ENCODE measurements around the gene CCT6A. TPM values are rescaled to one million over a fixed set of nuclear protein-coding genes. Genes with fewer than 3 reads are reported as not detected.

The CCT6A gene
- total and polyA plus RNA-seq, 9 of the 15 experiments (the other 6 are each of a cell fraction or from before 2014, with no cell fraction given): 244 to 708 (median 387) TPM

- peak overlapping the region; percentile 56 for H2AFZ ChIP-seq (ENCODE audit: low read depth, low read length)
- H3K27me3 ChIP-seq (ENCODE audit: control insufficient read depth in 2 of 2, insufficient read depth in 2 of 2, low read length in 2 of 2): no peaks in the 10 kb centered on the region
- ATAC-seq (peak; percentile 95), DNase-seq (ENCODE audit: extremely low read depth in 1 of 4, low spot score in 3 of 4) (peak; percentile 64 to 84 (median 70)), FAIRE-seq (peak; percentile 80)
- no peaks in the 10 kb centered on the region for H3K9me1 ChIP-seq (ENCODE audit: control insufficient read depth, insufficient read depth, low read length)
- in situ Hi-C loops (cut with MboI): no loop called here
- H3K27ac ChIP-seq (ENCODE audit: extremely low read depth, low read depth, low read length): peak overlapping the region; percentile 48; the same call in 2 of the 3 replicates
- CTCF ChIA-PET (ENCODE audit: low intra/inter-chr PET ratio): no interaction called here
- H3K9ac ChIP-seq (ENCODE audit: insufficient read depth in 1 of 2, low read depth in 2 of 2, low read length in 2 of 2): peak overlapping the region; percentile 55 to 87
- intact Hi-C loops (cut with micrococcal nuclease): loop anchor here (1.0 to 5.0 kb wide), 2 partner anchors 17 to 33 kb away; partner anchors contain the start of genes CCT6A and PSPH
- POLR2A ChIA-PET: interaction anchor here (0.7 to 2.1 kb wide), 4 partner anchors 11 to 31 kb away, joined by 3 to 12 read pairs (median 4); partner anchors contain the start of genes CCT6A and PSPH
- H3K4me1 ChIP-seq (replicated peaks in 1 of 2; ENCODE audit: control insufficient read depth in 2 of 2, insufficient read depth in 2 of 2, low read length in 2 of 2): peaks cover 3 to 11% of the 10 kb centered on the region in 2 experiments; a peak in 3 of 5 replicates
- peak overlapping the region; percentile 55 for H3K4me3 ChIP-seq
- H3K79me2 ChIP-seq (ENCODE audit: control insufficient read depth, insufficient read depth, low read length): no peaks in the 10 kb centered on the region
- peak overlapping the region; percentile 68 for H3K4me2 ChIP-seq (ENCODE audit: insufficient read depth, low read length)
- WGBS (ENCODE audit: insufficient coverage, low coverage, missing lambda C conversion rate): 2% methylated on average over 26 of the region's 27 CpGs
- H4K20me1 ChIP-seq (replicated peaks; ENCODE audit: control insufficient read depth, insufficient read depth, low read length): no peaks in the 10 kb centered on the region
- peaks cover 8% of the 10 kb centered on the region; the same call in 1 of the 3 replicates for H3K36me3 ChIP-seq (ENCODE audit: control insufficient read depth, insufficient read depth, low read length)
- no peaks in the 10 kb centered on the region for H3K9me3 ChIP-seq (replicated peaks; ENCODE audit: control insufficient read depth, insufficient read depth, low read depth, low read length)
- no TSS peak for BruUV-seq (replicated peaks)
- TF ChIP-seq PKNOX1 (IDR thresholded peaks at IDR 0.05): peak; percentile 41
- no peak for TF ChIP-seq CREB1 (IDR thresholded peaks at IDR 0.05)
- no peak for TF ChIP-seq CREB1 (CRISPR knock-in tag; IDR thresholded peaks at IDR 0.05)
- TF ChIP-seq NFATC3 (IDR thresholded peaks at IDR 0.05): 0 out of 2 replicates have a peak, but pooled peaks have one; percentile 42
- no peak for TF ChIP-seq XRCC4 (IDR thresholded peaks at IDR 0.05; ENCODE audit: extremely low read depth, insufficient read depth, insufficient read length)
- TF ChIP-seq PHF21A (IDR thresholded peaks at IDR 0.05; ENCODE audit: borderline replicate concordance, low read depth): peak; percentile 88
- peak; percentile 91 for TF ChIP-seq EP400 (IDR thresholded peaks at IDR 0.05)
- TF ChIP-seq EP300 (IDR thresholded peaks at IDR 0.05; ENCODE audit: low read length): peak; percentile 35; the same call in 1 of the 2 replicates
- no peak for TF ChIP-seq ETV6 (IDR thresholded peaks at IDR 0.05; ENCODE audit: borderline replicate concordance in 1 of 2, low read depth in 2 of 2, low read length in 1 of 2)
- TF ChIP-seq ETV6 (CRISPR knock-in tag; IDR thresholded peaks at IDR 0.05; ENCODE audit: borderline replicate concordance): no peak
- no peak for TF ChIP-seq IFI16 (CRISPR knock-in tag; IDR thresholded peaks at IDR 0.05)
- TF ChIP-seq E2F5 (CRISPR knock-in tag; IDR thresholded peaks at IDR 0.05): no peak
- TF ChIP-seq ZNF239 (CRISPR knock-in tag; IDR thresholded peaks at IDR 0.05): peak; percentile 32; the same call in 1 of the 2 replicates
- TF ChIP-seq BHLHE40 (IDR thresholded peaks at IDR 0.05; ENCODE audit: low read length): peak; percentile 35; the same call in 1 of the 2 replicates
- no peak for TF ChIP-seq ZBED1 (IDR thresholded peaks at IDR 0.05)
- TF ChIP-seq ZNF212 (CRISPR knock-in tag; IDR thresholded peaks at IDR 0.05): no peak
- no peak for TF ChIP-seq ZNF695 (CRISPR knock-in tag; IDR thresholded peaks at IDR 0.05)
- peak; percentile 6; the same call in 1 of the 2 replicates for TF ChIP-seq JUN (IDR thresholded peaks at IDR 0.05; ENCODE audit: borderline replicate concordance, low read depth, low read length)
- TF ChIP-seq JUN (CRISPR knock-in tag; IDR thresholded peaks at IDR 0.05; ENCODE audit: borderline replicate concordance): no peak
- peak; percentile 73 to 76; a peak in 3 of 4 replicates for TF ChIP-seq TRIM24 (IDR thresholded peaks at IDR 0.05)
- TF ChIP-seq NBN (IDR thresholded peaks at IDR 0.05; ENCODE audit: low read depth): 0 out of 2 replicates have a peak, but pooled peaks have one; percentile 38
- no peak for TF ChIP-seq JUNB (CRISPR knock-in tag; conservative IDR thresholded peaks at IDR 0.05)
These were observed 17.7 kb upstream of the CCT6A start for GRCh38 chr7:56033671-56034432.
